ENCODE data around the gene NAGLU. TPM values are rescaled to one million over a fixed set of nuclear protein-coding genes. Genes with fewer than 3 reads are reported as not detected.
A peak's percentile ranks its signal among the peaks of the same experiment; 100 is the strongest.
"Not testable (repeated sequence)": the region's sequence is repeated elsewhere in the genome, so short reads cannot be mapped to it uniquely, and the experiment has no call there.

The NAGLU gene
- total and polyA plus RNA-seq, 7 experiments from 2014 or later = 6.6 to 27.1 (median 21.9) TPM

GRCh38 chr17:42543190-42544079 is 7.4 kb downstream of the NAGLU start:
- no peak overlapping the region for H3K27ac Mint-ChIP-seq

GRCh38 chr17:42544874-42545283 is 8.8 kb downstream of the NAGLU start:
- H3K27me3 ChIP-seq (ENCODE audit: control insufficient read depth in 2 of 2, insufficient read depth in 2 of 2, low read length in 2 of 2) = no peaks in the 10 kb centered on the region
- ChIA-PET POLR2A (no interaction called here), CTCF (interaction anchor here (2.0 kb wide), 1 partner anchor 33 kb away, joined by 5 read pairs; the partner anchor contains the start of gene PSMC3IP)
- H3K27ac Mint-ChIP-seq = no peak overlapping the region
- H3K36me3 ChIP-seq (ENCODE audit: control insufficient read depth in 2 of 3, insufficient read depth in 3 of 3, low read length in 3 of 3) = peaks cover 0 to 16% (median 0%) of the 10 kb centered on the region in 3 experiments
- H3K27ac ChIP-seq (ENCODE audit: low read depth, low read length) = no peak overlapping the region
- no peak overlapping the region for H3K4me3 Mint-ChIP-seq
- H3K9me3 ChIP-seq (ENCODE audit: control insufficient read depth in 2 of 3, low read length in 3 of 3) = no peaks in the 10 kb centered on the region
- peaks cover 12 to 15% of the 10 kb centered on the region in 2 donors for H3K4me1 ChIP-seq (ENCODE audit: control insufficient read depth in 2 of 2, insufficient read depth in 2 of 2, low read length in 2 of 2)
- H3K4me3 ChIP-seq (ENCODE audit: low read length) = no peak overlapping the region
- DNase-seq (no peak), ATAC-seq (no peak)
- intact Hi-C loops (cut with micrococcal nuclease) = no loop called here
- peaks cover 15 to 28% (median 22%) of the 10 kb centered on the region in 7 donors for H3K4me1 Mint-ChIP-seq
- H3K9me3 Mint-ChIP-seq = no peaks in the 10 kb centered on the region
- H3K27me3 Mint-ChIP-seq = no peaks in the 10 kb centered on the region
- H3K36me3 Mint-ChIP-seq = peaks cover 0 to 10% (median 0%) of the 10 kb centered on the region in 5 donors

More at GRCh38 chr17:42543190-42544079, 7.4 kb downstream of the NAGLU start:
- no peaks in the 10 kb centered on the region for H3K9me3 ChIP-seq (ENCODE audit: control insufficient read depth in 2 of 3, low read length in 3 of 3)
- ATAC-seq (no peak), DNase-seq (no peak)
- intact Hi-C loops (cut with micrococcal nuclease) = no loop called here
- H3K36me3 Mint-ChIP-seq = peaks cover 0 to 15% (median 5%) of the 10 kb centered on the region in 5 donors
- no peaks in the 10 kb centered on the region for H3K27me3 ChIP-seq (ENCODE audit: control insufficient read depth in 2 of 2, insufficient read depth in 2 of 2, low read length in 2 of 2)
- H3K27ac ChIP-seq (ENCODE audit: low read depth, low read length) = no peak overlapping the region
- H3K4me1 Mint-ChIP-seq = peaks cover 15 to 25% (median 19%) of the 10 kb centered on the region in 7 donors
- CTCF ChIA-PET = interaction anchor here (0.8 kb wide), 1 partner anchor 230 kb away, joined by 3 read pairs; no protein-coding TSS in a partner anchor
- POLR2A ChIA-PET = interaction anchor here (1.0 to 1.2 kb wide), 3 partner anchors 9 to 24 kb away, joined by 3 to 4 read pairs (median 3); partner anchors contain the start of gene MLX
- H3K4me3 ChIP-seq (ENCODE audit: low read length) = no peak overlapping the region
- no peaks in the 10 kb centered on the region for H3K27me3 Mint-ChIP-seq
- peaks cover 0 to 16% (median 0%) of the 10 kb centered on the region in 3 experiments for H3K36me3 ChIP-seq (ENCODE audit: control insufficient read depth in 2 of 3, insufficient read depth in 3 of 3, low read length in 3 of 3)
- no peaks in the 10 kb centered on the region for H3K9me3 Mint-ChIP-seq
- peaks cover 12 to 15% of the 10 kb centered on the region in 2 donors for H3K4me1 ChIP-seq (ENCODE audit: control insufficient read depth in 2 of 2, insufficient read depth in 2 of 2, low read length in 2 of 2)
- no peak overlapping the region for H3K4me3 Mint-ChIP-seq

GRCh38 chr17:42545755-42546505 is 9.9 kb downstream of the NAGLU start:
- POLR2A ChIA-PET, H3K9me3 Mint-ChIP-seq, H3K4me3 Mint-ChIP-seq: not testable (repeated sequence)

GRCh38 chr17:42547001-42547461 is 11.0 kb downstream of the NAGLU start:
- Histone ChIP-seq H3K4me3 (ENCODE audit: low read length) (no peak overlapping the region), H3K27ac (ENCODE audit: low read depth, low read length) (no peak overlapping the region), H3K27me3 (ENCODE audit: control insufficient read depth in 2 of 2, insufficient read depth in 2 of 2, low read length in 2 of 2) (no peaks in the 10 kb centered on the region), H3K4me1 (ENCODE audit: control insufficient read depth in 2 of 2, insufficient read depth in 2 of 2, low read length in 2 of 2) (no peaks in the 10 kb centered on the region), H3K36me3 (ENCODE audit: control insufficient read depth in 2 of 3, insufficient read depth in 3 of 3, low read length in 3 of 3) (peaks cover 0 to 16% (median 0%) of the 10 kb centered on the region in 3 experiments), H3K9me3 (ENCODE audit: control insufficient read depth in 2 of 3, low read length in 3 of 3) (no peaks in the 10 kb centered on the region)
- ATAC-seq (no peak), DNase-seq (no peak)
- H3K4me3 Mint-ChIP-seq = peak overlapping the region in 1 of 10 donors; percentile 53
- no peaks in the 10 kb centered on the region for H3K9me3 Mint-ChIP-seq
- peaks cover 0 to 4% (median 0%) of the 10 kb centered on the region in 5 donors for H3K36me3 Mint-ChIP-seq
- CTCF ChIA-PET = no interaction called here
- POLR2A ChIA-PET = interaction anchor here (0.5 to 1.0 kb wide), 5 partner anchors 8 to 86 kb away, joined by 3 to 4 read pairs (median 3); partner anchors contain the start of gene NAGLU
- H3K27ac Mint-ChIP-seq = no peak overlapping the region
- H3K27me3 Mint-ChIP-seq = no peaks in the 10 kb centered on the region
- intact Hi-C loops (cut with micrococcal nuclease) = no loop called here
- H3K4me1 Mint-ChIP-seq = peaks cover 4 to 17% (median 13%) of the 10 kb centered on the region in 7 donors

More at GRCh38 chr17:42545755-42546505, 9.9 kb downstream of the NAGLU start:
- H3K27ac Mint-ChIP-seq; ATAC-seq; H3K36me3 Mint-ChIP-seq; H3K27me3 Mint-ChIP-seq; H3K9me3 ChIP-seq (ENCODE audit: control insufficient read depth in 2 of 3, low read length in 3 of 3); intact Hi-C loops (cut with micrococcal nuclease); H3K4me3 ChIP-seq (ENCODE audit: low read length); DNase-seq; H3K27ac ChIP-seq (ENCODE audit: low read depth, low read length); H3K27me3 ChIP-seq (ENCODE audit: control insufficient read depth in 2 of 2, insufficient read depth in 2 of 2, low read length in 2 of 2): not testable (repeated sequence)
- CTCF ChIA-PET = interaction anchor here (1.0 to 2.0 kb wide), 2 partner anchors 8 to 32 kb away, joined by 3 to 5 read pairs; partner anchors contain the start of gene PSMC3IP
- H3K4me1 Mint-ChIP-seq = peaks cover 9 to 20% (median 19%) of the 10 kb centered on the region in 7 donors
- peaks cover 8 to 11% of the 10 kb centered on the region in 2 donors for H3K4me1 ChIP-seq (ENCODE audit: control insufficient read depth in 2 of 2, insufficient read depth in 2 of 2, low read length in 2 of 2)
- peaks cover 0 to 16% (median 0%) of the 10 kb centered on the region in 3 experiments for H3K36me3 ChIP-seq (ENCODE audit: control insufficient read depth in 2 of 3, insufficient read depth in 3 of 3, low read length in 3 of 3)

- ChIA-PET CTCF (no interaction called here), POLR2A (interaction anchor here (1.5 kb wide), 1 partner anchor 11 kb away, joined by 11 read pairs; the partner anchor contains the start of gene NAGLU)
- H3K9me3 Mint-ChIP-seq = no peaks in the 10 kb centered on the region
- no peaks in the 10 kb centered on the region for H3K9me3 ChIP-seq (ENCODE audit: control insufficient read depth in 2 of 3, low read length in 3 of 3)
- peaks cover 0 to 4% (median 0%) of the 10 kb centered on the region in 5 donors for H3K36me3 Mint-ChIP-seq
- DNase-seq = no peak
- no peak for ATAC-seq
- intact Hi-C loops (cut with micrococcal nuclease) = loop anchor here in 1 of 2 donors (1.0 kb wide), 1 partner anchor 30 kb away; the partner anchor contains the start of gene PSMC3IP
- H3K27me3 Mint-ChIP-seq = no peaks in the 10 kb centered on the region
- H3K27ac ChIP-seq (ENCODE audit: low read depth, low read length) = no peak overlapping the region
- H3K27me3 ChIP-seq (ENCODE audit: control insufficient read depth in 2 of 2, insufficient read depth in 2 of 2, low read length in 2 of 2) = no peaks in the 10 kb centered on the region
- no peaks in the 10 kb centered on the region for H3K4me1 ChIP-seq (ENCODE audit: control insufficient read depth in 2 of 2, insufficient read depth in 2 of 2, low read length in 2 of 2)
- H3K27ac Mint-ChIP-seq = no peak overlapping the region
- H3K4me3 ChIP-seq (ENCODE audit: low read length) = no peak overlapping the region
- peaks cover 4 to 21% (median 15%) of the 10 kb centered on the region in 7 donors for H3K4me1 Mint-ChIP-seq
- peaks cover 0 to 13% (median 0%) of the 10 kb centered on the region in 3 experiments for H3K36me3 ChIP-seq (ENCODE audit: control insufficient read depth in 2 of 3, insufficient read depth in 3 of 3, low read length in 3 of 3)
- peak overlapping the region in 2 of 10 donors; percentile 47 to 75 for H3K4me3 Mint-ChIP-seq
Measured at GRCh38 chr17:42547698-42548069, 11.6 kb downstream of the NAGLU start.

Data from naive thymus-derived CD4-positive, alpha-beta T cell (primary cell).